Measurements from ENCODE around the gene DOK5.

DNA sequence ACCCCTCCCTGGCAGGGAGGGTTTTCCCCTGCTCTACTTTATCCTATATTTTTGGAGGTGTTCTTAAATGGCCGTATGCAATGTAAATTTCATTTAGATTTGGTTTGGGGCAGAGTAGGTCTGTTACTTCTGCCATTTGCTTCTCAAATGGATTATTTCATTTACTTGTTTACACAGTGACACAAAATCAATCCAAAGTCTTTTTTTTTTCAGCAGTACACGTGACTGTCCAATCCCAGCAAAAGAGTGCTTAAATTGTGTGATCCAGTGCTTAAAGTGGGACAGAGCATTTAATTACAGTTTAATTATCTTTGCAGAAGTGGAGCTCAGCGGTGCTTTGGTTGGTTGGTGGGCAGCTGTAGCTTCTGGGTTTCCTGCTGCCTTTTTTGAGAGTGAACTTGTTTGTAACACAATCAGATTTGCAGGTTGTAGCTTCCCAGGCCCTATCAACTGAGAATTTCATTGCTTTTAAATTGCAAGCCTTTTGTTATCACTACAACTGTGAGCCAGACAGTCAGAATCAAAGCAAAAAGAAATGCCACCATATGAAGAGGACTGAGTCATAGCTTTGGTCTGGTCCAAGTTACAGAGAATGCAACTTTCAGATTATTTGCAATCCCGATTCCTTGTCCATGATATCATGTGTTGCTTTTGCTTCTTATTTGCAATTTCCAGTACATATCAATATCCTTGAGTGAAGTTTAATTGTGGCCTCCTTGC, 216.9 kb downstream of the DOK5 start:
- no peak for TF ChIP-seq GATA2 (IDR thresholded peaks at IDR 0.05; ENCODE audit: low read depth, low read length)
- no peak for TF ChIP-seq GATA3 (IDR thresholded peaks at IDR 0.05; ENCODE audit: low read depth, low read length)

All from SH-SY5Y (cell line).